HG02943 (cell line): Measurements from ENCODE around the gene USP47.

Source experiments
- ATAC-seq: cut with Tn5 transposase; IDR thresholded peaks from one replicate; pipeline ENCODE4 v1.9.1; 2021; ENCODE audit warnings: mild to moderate bottlenecking, low read depth, moderate library complexity; ENCODE audit not compliant: unreplicated experiment

Gene USP47

DNA sequence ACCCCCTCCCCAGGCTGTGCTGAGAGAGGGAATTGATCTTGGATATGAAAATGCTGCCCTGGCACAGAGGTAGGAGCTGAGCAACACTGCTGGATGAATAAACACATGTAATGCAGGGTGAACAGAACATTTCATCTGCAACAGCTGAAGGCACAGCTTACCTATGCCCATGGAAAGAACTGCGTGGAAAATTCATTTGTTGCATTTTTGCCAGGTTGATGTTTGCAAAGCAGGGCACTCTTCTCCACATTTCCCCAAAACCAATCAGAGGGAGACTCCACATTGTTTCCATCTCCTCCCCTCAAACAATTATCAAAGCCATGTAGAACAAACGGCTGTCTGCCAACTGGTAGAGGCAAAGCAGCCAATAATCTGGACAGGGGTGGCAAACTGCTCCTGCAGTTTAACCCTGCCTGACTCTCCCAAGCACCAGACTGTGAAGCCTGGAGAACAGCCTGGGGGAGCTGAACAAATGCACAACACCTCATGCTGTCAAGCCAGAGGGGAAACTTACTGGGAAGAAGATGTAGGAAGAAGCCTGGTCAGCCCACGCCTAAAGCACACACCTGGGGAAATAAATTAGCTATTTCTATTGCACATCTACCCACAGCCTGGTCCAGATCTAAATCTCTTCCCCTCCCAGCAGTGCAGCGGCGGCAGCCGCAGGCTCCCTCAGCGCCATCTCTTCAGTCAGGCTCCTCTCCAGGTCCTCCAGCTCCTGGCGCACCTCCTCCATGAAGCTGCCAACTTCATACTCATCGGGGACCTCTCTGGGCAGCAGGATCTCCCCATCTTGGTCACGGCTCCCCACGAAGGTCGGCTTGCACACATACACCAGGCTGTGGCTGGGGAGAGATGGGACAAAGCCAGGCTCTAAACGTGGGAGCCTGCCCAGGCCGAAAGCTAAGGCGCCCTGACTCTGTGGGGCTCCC lies 122.3 kb downstream of the USP47 start:
- no peak for ATAC-seq

DNA sequence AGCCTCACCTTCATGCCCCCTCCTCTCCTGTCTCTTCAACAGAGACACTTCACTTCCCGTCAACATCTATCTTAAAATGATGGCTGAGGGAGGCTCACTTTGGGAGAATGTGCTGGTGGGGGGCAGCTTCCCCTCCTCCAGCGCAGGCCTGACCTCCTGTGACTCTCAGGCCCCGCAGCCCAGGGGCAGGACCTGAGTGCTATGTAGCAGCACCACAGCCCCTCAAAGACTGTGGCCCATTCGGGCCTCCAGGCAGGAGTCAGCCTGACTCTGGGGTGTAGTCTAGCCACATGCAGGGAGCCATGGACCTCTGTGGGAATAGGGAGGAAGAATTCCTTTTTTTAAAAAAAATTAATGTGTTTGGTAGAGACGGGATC lies 123.0 kb downstream of the USP47 start:
- no peak for ATAC-seq

DNA sequence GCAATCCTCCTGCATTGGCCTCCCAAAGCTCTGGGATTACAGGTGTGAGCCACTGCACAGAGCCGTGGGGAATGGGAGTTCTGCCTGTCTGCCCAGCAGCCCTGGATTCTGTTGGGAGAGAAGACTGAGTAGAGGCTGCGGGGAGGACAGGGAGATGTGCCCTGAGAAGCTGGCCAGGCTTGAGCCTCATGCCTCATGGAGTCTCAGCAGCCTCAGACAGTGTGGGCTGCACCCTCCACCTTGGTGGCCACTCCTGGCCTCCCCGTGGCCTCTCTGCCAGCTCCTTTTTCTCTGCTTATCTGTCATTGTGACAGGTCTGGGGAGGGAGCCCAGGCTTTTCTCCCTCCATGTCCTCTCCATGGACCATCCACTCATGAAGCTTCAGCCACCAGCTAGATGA lies 123.4 kb downstream of the USP47 start:
- ATAC-seq = no peak

DNA sequence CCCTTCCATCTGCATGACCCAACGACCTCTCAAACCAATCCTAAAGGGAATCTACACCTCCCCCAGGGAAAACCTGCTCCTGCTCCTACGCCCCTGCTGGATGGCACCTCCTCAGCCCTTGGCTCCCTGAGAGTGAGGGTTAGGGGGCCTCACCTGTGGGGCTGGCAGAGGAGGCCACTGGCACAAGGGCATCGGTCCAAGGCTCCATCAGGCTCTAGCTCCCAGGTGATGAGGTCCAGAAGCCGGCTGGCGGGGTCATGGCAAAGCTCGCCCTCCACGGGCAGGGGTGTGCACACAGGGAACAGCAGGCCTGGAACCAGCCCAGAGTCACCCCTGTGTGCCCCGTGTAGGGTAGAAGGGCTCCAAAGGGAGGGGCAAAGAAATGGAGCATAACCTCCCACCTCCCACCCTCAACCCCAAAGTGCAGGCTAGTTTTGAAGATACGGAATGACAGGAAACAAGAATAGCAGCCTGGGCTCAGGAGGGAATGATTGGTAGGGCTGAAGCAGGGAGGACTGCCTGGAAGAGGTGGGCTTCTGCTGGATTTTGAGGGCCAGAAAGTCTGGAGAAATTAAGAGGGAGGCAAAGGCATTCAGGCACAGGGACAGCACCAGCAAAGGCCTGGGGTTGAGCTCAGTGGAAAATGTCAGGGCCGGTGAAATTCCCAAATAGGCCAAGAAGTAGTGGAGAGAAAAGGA lies 124.0 kb downstream of the USP47 start:
- no peak for ATAC-seq

DNA sequence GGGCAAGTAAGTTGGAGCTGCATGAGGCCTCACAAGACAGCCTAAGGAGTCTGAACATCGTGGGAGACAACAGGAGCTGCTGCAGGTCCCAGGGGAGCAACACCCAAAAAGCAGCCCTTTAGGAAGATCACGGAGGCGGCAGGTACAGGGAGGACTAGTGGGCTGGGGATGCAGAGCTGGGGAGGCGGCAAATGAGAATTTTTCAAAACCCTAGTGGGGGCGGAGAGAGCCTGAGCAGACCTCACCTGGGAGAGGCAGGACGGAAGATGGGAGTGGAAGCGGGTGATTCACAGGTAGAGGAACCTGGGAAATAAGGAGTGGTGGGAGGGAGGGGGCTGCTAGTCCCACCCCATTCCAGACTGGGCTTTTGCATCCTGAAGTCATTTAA lies 124.6 kb downstream of the USP47 start:
- ATAC-seq = no peak

DNA sequence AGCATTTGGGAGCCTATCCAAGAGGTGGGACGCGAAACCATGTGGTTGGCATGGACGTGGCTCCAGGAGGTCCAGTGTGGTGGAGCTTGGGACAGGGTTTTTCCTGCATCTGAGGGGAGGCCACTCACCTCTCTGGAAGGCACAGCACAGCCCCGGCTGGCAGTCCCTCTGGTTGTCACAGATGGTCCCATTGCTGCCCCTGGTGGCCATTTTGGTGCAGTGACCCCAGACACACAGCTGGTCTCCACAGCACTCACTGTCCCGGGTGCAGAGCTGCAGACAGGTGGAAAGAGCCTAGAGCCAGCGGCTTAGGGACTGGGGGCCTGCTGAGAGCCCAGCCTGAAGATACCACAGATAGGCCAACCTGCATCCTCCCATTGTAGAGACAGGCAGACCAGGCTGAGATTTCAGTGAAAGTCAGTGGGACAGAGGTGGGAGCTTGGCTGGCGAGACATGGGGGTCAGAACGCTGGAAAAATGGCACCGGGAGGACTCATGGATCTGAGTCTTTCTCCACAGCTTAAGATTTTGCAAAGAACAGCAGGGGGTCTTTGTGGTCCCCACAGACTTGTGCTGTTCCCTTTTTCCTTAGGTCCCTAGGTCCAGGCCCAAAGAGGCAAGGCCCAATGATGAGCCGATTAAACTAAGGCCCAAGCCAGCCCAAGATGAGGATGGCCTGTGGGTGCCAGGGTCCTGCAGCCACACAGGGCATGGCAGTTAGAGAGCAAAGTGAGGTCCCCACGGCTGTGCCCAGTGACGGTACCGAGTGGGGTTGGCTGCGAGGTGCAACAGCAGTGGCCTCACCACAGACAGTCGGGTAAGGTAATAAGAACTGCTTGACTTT lies 125.3 kb downstream of the USP47 start:
- no peak for ATAC-seq

DNA sequence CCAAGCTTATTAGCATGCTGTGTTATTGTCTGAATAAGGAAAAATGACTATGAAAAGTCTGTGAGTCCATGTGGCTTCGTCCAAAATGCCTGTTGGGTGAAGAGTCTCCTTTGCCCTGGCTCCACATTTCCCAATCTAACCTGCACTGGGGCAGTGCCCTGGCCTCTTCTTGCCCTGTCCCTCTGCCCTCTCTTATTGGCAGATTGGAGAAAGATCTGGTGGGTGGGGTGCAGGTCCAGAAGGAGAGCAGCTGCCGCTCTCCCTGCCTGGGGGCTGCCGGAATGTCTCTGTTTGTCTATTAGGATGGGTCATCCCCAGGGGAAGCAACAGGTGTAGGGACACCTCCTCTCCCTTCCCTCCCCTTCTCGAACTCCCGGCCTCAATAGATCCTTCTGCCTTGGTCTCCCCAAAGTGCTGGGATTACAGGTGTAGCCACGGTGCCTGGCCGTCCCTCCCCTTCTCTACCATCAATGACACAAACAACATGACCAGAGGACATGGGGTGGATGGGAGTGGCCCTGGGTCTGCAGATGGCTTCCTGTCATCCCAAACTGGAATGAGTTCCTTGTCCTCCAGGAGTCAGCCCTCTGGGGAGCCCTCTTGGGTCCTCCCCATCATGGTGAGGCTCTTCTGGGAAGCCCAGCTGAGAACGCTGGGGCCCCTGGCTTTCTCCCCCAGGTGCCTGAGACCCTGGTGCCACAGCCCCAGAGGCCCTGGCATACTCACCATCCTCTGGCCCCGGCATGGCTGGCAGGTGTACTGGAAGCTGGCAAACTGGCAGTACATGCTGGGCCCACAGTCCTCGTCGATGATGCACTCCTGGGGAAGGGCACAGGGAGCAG lies 126.1 kb downstream of the USP47 start:
- ATAC-seq = no peak

DNA sequence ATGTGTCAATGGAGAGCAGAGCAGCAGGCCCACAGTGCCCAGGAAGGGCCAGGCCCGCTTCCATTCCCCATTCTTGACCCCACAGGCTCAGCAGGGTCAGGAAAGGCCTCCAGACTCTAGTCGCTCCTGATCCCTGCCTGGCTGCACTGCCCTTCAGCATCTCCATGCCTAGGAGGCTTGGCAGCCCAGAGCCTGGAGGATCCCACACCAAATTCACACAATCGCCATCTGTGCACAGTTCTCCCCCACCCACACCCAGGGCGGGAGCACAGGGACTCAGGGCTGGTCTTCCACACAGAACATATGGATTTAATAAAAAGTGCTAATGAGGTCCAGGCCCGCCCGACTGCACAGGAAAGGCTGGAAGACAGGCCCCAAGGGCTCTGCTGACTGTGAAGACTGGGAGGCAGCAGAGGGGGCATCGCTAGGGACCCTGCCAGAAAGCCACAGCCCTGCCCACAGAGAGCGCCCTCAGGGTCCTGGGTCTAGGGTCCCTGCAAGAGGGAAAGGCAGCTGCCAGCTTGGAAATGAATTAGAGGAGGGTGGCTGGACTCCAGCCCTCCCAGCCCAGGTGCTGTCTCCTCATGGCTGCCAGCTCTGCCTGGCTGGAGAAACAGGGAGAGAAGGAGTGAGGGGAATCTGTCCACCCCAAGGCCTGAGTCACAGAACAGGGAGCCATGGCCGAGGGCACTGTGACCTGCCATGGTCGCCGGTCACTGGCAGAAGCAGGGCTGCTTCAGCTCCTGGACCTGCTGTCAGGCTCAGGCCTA lies 126.9 kb downstream of the USP47 start:
- ATAC-seq = no peak

DNA sequence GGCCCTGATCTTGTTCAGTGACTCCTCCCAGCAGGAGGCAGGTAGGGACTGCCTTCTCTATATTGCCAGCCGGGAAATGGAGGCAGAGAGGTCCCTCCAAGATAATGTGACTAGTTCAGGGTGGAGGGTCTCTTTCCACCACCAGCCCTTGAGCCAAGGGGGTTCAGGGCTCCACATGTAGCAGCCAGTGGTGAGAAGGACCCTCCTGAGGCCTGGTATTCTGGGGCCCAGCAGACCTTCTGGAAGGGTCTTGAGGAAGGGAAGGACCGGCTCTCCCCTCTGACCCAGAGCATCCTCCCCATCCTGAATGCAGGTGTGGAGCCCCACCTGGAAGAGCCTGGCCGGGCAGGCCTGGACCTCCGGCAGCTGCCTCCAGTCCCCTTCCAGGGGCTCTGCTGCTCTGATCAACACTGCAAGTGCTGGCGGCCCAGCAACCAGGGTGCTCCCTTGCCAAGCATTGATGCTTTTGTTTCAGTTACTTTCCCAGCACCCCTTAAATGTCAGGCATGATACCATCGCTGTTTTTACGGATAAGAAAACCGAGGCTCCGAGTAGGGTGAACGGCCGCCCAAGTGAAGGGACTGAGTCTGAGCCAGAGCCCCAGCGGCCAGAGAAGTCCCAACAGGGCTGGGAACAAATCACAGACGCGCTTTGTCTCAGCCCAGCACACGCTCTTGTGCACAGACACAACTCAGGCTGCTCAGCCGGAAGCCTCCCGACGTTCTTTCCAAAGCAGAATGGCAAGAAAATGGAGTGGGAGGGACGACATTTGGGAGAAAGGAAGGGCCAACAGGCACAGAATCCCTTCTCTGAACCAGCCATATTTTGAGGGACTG lies 127.8 kb downstream of the USP47 start:
- no peak for ATAC-seq

DNA sequence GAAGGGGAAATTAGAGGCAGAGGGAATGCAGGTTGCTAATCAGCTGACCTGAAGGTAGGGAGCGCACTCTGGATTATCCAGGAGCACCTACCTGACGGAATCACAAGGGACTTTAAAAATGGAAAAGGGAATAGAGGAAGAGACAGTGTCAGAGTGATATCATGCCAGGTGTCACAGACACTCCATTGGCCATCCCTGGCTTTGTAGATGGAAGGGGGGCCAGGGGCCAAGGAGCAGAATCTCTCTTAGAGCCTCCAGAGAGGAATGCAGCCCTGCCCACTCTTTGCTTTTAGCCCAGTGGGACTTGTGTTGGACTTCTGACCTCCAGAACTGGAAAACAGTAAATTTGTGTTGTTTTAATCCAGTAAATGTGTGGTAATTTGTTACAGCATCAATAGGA lies 128.8 kb downstream of the USP47 start:
- ATAC-seq = no peak

DNA sequence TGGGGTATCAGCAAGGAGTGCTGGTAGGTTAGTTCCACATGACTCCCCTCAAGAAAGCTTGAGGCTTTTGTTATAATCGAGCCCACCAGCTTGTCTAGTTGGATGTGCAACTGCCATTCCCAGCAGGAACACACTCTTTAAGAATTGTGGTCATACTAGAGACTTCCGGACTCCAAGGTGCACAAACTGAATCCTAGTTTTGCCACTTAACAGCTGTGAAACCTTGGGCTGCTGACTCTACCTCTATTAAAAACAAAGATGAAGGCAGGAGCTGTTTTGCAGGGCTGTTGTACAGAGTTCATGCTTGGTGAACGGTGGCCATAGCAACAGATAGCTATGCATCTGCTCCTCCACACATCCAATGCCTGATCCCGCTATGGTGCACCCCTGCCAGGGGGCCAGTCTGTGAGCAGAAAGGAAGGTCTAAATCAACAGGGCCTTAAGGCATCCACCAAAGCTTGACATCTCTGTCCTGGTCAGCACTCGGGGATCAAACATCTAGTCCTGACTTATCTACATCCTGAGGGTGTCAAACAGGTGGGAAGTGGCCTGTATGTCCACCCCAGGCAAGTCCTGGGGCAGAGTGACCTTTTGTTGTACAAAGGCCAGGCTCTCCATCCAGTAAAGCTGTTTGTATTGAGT lies 130.3 kb downstream of the USP47 start:
- no peak for ATAC-seq

DNA sequence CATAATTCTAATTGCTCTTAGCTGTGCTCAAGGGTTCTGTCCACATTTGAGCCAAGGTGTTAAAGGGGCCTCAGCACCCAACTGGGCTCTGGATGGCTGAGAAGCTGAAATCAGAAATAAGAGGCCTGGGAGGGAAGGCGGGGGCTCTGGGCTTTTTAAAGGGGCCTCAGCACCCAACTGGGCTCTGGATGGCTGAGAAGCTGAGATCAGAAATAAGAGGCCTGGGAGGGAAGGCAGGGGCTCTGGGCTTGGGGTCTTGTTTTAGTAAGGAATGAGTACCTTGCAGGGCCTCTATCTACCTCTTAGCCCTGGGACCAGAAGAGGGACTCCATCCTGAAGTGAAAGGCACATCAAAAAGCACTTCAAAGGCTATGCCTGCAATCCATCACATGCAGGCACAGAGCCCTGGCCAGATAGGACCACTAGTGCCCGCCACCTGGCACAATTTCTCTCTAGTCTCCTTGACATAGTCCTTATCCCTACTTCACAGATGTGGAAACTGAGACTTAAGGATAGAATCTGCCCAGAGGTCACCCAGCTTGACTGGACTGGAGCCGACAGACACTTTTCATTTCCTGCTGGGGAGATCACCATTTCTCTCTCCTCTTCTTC lies 131.1 kb downstream of the USP47 start:
- no peak for ATAC-seq

DNA sequence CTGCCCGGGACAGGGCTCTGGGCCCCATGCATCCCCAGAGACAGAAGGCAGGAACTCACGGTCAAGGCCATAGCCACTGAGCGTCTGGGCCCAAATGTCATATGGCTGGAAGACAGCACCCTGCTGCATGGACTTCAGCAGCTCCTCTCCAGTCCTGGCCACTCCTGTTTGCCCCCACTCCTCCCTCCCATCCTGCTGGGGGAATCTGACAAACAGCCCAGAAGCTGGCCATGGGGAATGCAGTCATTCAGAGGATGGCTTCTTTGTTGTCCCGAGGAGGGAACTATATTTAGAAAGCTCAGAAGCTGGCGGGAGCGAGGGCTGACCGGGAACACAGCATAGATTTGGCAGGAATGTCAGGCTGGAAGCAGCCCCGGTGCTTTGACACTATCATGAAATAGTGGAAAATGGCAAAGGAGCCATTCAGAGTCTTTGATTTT lies 131.6 kb downstream of the USP47 start:
- no peak for ATAC-seq

DNA sequence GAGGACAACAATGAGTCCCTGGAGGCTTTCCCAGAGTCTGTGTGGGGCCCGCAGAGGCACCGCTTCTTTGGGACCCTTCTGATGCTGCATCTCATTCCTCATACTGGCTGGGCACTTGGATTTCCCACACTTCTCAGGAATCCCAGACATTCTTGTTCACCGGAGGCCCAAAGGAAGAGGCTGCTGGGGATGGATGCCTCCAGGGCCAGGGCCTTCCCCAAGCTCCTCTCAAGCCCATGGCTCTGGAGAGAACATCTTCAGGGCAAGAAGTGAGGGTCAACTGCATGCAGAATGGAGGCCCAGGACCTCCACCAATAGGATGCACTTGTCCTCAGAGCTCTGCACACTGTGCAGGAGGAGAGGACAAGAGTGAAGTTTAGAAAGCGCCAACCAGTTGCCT lies 132.1 kb downstream of the USP47 start:
- ATAC-seq = no peak

DNA sequence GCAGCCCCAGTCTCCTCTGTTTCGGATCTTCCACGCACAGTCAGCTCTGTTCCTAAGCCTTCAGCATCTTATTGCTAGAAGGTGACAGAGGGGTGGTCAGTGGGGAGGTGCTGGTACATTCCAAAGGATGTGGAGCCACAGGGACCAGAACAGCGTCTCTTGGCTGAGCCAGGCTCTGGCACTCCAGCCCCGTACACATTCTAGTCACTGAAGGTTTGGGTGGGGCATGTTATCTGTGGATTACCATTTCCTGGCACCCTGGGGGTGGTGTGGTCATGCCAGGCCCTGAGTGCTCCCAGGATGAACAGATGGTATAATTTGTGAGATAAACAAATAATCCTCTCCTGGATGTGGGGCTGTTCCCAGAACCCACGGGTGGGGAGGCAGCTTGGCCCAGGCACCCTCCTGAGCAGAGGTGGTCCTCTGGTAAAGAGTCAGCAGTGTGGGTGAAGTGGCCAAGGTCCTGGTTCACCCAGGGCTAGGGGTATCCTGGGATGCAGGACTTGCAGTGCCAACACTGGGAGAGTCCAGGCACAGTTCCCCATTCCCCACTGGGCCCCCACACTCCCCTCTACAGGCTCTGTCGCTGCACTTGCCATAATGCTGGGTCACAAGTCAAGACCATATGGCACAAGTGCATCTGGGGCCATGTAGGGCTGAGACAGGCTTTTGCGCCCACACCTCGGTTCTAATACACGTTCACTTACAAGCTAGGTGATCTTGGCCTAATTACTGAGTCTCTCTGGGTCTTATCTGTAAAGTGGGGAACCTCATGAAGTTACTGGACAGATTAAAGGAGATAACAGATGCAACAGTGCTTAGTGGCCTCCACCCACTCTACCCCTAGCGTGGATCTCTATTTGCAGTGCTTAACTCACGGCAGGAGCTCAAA lies 133.7 kb downstream of the USP47 start:
- ATAC-seq = no peak

DNA sequence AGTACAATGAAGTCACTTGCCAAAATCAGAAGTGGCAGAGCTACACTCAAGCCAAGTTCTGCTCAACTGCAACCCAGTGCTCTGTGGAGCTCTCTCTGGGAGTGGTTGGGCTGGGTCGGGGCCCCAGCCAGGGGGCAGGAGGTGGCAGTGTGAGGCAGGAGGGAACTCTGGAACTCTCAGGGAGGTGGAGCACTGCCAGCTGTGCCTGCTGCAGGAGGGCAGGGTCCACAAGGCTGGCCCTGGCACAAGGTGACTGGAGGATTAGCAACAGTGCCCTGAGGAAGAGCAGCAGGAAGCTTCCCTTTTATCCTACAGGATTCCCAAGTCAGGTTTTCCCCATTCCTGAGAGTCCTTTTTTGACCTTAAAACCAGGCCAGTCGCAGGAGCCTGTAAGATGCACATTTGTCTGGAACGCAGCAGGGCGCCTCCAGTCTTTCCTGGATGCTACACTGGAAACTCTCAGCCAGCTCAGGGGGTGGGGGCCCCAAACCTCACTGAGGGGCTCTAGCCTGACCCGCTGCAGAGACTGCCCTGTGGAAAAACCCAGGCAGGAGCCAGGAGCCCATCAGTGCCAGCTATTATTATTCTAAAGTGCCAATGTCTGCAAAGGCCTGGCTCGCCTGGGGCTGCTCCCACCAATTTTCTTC lies 134.8 kb downstream of the USP47 start:
- no peak for ATAC-seq
